IPS-15b (cell line): ENCODE data around the gene KCNA4.
A peak's percentile ranks its signal among the peaks of the same experiment; 100 is the strongest.

Experiments used
- H3K27me3 ChIP-seq: one replicate; pipeline ENCODE4 v1.6.1; 2013; ENCODE audit warnings: low read length; ENCODE audit not compliant: control insufficient read depth, insufficient read depth
- H3K36me3 ChIP-seq: one replicate; pipeline ENCODE4 v1.6.1; 2013; ENCODE audit warnings: low read length; ENCODE audit not compliant: control insufficient read depth, insufficient read depth
- H3K4me1 ChIP-seq: one replicate; pipeline ENCODE4 v1.6.1; 2013; ENCODE audit warnings: mild to moderate bottlenecking, low read length; ENCODE audit not compliant: control insufficient read depth, insufficient read depth
- H3K4me3 ChIP-seq: one replicate; pipeline ENCODE4 v1.5.1; 2013; ENCODE audit warnings: low read depth, low read length
- H3K9ac ChIP-seq: one replicate; pipeline ENCODE4 v1.6.1; 2013; ENCODE audit warnings: low read depth, mild to moderate bottlenecking, low read length
- H3K9me3 ChIP-seq: one replicate; pipeline ENCODE4 v1.6.1; 2013; ENCODE audit warnings: mild to moderate bottlenecking, low read length; ENCODE audit not compliant: control insufficient read depth, insufficient read depth

The KCNA4 gene

DNA sequence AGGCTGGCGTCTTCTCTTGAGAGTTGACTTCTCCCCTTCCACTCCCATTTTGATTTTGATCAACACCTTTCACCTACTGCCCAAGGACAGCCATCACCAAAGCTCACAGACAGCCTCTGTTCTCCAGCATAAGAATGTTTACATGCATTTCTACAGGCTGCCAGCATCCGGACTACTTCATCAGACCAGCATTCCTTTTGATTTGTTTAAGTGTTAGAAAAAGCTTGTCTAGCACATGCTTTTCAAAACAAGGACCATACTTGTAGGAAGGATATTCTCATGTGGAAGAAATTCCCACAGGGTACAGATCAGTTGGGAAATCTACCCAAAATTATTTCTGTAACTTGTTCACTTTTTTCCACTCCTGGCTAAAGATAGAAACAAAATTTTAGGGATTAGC, 6.2 kb upstream of the KCNA4 start:
- H3K4me3 ChIP-seq: no peak overlapping the region
- H3K9me3 ChIP-seq: no peaks in the 10 kb centered on the region
- no peak overlapping the region for H3K9ac ChIP-seq
- H3K36me3 ChIP-seq: no peaks in the 10 kb centered on the region
- peaks cover 5% of the 10 kb centered on the region for H3K4me1 ChIP-seq
- peaks cover 96% of the 10 kb centered on the region for H3K27me3 ChIP-seq

DNA sequence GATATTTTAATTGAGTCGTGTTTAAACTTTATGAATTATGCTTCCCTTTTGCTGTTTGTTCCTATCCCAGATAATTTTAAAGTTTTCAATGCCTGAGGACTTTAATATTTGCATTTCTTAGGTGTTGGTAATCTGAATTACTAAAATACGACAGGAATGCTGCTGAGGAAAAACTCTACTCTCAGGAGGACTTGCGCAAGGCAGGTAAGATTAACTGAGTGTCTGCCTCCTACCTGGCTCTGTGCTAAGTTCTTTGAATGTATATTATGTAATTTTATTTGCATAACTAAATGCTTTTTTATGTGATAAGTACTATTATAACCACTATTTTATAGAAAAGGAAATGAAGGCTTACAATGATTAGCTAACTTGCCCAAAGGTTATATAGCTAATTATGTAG, 2.7 kb upstream of the KCNA4 start:
- Histone ChIP-seq H3K4me3 (no peak overlapping the region), H3K36me3 (no peaks in the 10 kb centered on the region), H3K9me3 (no peaks in the 10 kb centered on the region), H3K9ac (no peak overlapping the region), H3K27me3 (peaks cover 99% of the 10 kb centered on the region), H3K4me1 (peaks cover 2% of the 10 kb centered on the region)

DNA sequence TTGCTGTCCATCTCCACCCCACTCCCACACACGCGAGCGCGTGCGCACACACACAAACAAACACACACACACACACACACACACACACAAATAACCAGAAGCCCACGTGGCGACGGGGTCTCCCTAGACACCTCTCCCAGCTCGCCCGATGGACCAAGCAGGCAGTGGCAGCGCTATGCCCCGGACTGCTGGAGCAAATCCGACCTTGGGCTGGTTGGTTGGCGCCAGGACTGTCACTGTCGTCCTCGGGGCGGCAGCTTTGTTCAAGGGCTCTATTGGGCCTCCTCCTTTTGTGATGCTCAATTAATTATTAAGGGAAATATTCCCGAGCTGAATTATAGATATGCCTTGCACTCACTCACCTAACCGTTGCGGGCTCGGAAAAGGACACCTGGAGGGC, 1.7 kb upstream of the KCNA4 start:
- Histone ChIP-seq H3K4me1 (peaks cover 2% of the 10 kb centered on the region), H3K27me3 (peaks cover 99% of the 10 kb centered on the region), H3K9me3 (no peaks in the 10 kb centered on the region), H3K4me3 (peak overlapping the region; percentile 18), H3K36me3 (no peaks in the 10 kb centered on the region), H3K9ac (no peak overlapping the region)

DNA sequence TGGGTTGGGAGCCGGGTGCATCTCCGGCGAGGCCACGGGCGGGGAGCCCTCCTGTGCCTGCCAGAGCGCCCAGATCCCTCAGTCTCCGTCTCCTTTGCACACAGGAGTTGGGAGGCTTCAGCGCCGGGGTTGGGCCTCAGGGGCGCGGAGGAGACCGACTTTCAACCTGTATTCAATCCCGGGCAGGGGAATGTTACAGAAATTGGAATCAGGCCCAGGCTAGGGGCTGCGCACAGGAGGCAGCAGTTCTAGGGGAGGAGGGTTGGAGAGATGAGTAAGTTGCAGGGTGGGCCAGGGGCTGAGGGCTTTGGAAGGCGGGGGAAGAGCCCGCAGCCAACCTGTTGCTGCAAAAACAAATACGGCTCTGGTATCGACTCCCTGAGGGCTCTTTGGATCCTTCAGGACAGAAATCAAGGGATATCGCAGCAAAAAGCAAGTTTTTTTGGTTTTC, 640 bp upstream of the KCNA4 start:
- H3K4me3 ChIP-seq: peak overlapping the region; percentile 53
- H3K27me3 ChIP-seq: peaks cover 98% of the 10 kb centered on the region
- H3K4me1 ChIP-seq: peaks cover 2% of the 10 kb centered on the region
- H3K9ac ChIP-seq: no peak overlapping the region
- H3K36me3 ChIP-seq: no peaks in the 10 kb centered on the region
- H3K9me3 ChIP-seq: no peaks in the 10 kb centered on the region

DNA sequence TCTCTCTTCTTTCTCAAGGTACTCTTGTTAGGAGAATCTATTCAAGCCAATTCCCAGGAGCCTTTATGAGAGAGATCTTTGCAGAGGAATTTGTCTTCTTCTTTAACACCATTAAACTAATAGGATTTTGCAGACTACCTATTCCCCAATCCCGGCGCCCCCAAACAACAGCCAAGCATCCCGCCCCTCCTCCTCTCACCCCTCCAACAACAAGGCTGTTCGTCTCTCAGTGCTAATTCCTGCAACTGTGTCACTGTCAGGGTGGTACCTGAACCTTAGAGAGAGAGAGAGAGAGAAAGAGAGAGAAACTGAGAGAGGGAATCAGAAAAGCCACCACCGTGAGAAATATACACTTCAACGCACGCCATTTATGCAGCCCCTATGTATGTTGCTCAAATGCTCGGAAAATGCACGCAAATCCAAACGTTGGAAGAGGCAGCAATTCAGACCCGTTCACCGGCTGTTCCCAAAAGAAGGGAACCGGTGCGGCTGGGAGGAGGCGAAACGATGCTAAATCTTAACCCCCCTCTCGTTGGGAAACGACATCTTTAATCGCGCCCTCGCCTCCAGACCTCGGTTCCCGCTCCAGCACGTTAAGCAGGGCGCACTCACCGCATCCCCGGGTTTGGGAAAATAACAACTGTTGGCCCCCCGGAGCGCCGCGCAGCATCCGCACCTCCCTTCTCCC, 961 bp downstream of the KCNA4 start:
- H3K27me3 ChIP-seq: peaks cover 94% of the 10 kb centered on the region
- H3K4me1 ChIP-seq: peaks cover 2% of the 10 kb centered on the region
- H3K9ac ChIP-seq: no peak overlapping the region
- H3K36me3 ChIP-seq: no peaks in the 10 kb centered on the region
- H3K9me3 ChIP-seq: no peaks in the 10 kb centered on the region
- peak overlapping the region; percentile 53 for H3K4me3 ChIP-seq

DNA sequence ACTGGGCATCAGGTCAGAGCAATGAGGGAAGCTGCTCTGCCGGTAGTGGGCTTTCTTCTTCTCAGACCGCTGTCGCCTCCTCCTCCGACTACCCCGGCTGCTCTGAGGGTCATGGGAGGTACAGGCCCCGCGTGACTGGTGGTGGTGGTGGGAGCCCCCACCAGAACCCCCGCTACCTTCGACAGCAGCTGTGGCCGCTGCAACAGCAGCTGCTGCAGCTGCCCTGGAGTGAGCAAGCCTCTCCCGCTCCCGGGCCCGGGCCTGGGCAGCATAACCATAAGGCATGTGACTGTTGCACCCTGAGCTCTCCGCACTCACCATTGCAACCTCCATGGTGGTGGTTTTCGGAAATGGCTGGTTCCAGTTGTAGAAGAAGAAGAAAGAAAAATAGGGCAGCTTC, 4.5 kb downstream of the KCNA4 start:
- Histone ChIP-seq H3K27me3 (peaks cover 76% of the 10 kb centered on the region), H3K36me3 (no peaks in the 10 kb centered on the region), H3K4me1 (peaks cover 2% of the 10 kb centered on the region), H3K9me3 (no peaks in the 10 kb centered on the region), H3K4me3 (no peak overlapping the region), H3K9ac (no peak overlapping the region)

DNA sequence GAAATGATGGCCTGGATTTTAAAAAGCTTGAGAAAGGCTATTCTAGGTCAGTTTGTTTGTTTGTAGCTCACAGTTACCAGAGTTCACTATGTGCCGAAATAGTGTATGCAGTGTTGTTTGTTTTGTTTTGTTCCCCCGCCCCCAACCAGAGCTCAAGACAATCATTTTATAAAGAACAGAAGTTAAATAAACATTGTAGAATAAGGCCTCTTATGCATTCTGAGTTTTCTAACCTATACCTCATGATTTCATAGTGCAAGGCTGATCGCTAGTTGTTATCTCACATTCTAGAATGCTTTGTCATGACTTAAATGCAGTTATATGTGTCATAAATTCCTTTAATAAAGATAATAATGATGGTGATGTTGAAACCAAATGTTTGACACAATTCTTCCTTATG, 7.8 kb downstream of the KCNA4 start:
- Histone ChIP-seq H3K36me3 (no peaks in the 10 kb centered on the region), H3K4me1 (no peaks in the 10 kb centered on the region), H3K9me3 (no peaks in the 10 kb centered on the region), H3K9ac (no peak overlapping the region), H3K4me3 (no peak overlapping the region), H3K27me3 (peaks cover 47% of the 10 kb centered on the region)

DNA sequence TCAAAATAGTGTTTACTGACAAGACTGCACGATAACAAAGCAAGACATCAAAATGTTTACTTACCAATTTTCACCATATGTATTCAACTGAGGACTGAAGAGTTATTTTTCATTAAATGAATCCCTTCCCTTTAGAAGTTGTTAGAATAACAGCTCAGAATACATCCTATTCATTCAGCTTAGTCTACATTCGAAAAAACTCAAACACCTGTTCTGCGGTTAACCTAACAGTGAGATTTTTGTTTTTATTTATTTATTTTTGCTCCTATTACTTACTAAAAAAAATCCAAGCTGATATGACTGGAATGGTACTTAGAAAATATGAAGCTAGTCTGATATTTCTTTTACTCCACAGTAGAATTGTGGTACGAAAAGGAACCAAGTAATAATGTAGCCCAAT, 10.0 kb downstream of the KCNA4 start:
- no peaks in the 10 kb centered on the region for H3K4me1 ChIP-seq
- H3K27me3 ChIP-seq: peaks cover 32% of the 10 kb centered on the region
- H3K36me3 ChIP-seq: no peaks in the 10 kb centered on the region
- H3K4me3 ChIP-seq: no peak overlapping the region
- H3K9me3 ChIP-seq: no peaks in the 10 kb centered on the region
- no peak overlapping the region for H3K9ac ChIP-seq

DNA sequence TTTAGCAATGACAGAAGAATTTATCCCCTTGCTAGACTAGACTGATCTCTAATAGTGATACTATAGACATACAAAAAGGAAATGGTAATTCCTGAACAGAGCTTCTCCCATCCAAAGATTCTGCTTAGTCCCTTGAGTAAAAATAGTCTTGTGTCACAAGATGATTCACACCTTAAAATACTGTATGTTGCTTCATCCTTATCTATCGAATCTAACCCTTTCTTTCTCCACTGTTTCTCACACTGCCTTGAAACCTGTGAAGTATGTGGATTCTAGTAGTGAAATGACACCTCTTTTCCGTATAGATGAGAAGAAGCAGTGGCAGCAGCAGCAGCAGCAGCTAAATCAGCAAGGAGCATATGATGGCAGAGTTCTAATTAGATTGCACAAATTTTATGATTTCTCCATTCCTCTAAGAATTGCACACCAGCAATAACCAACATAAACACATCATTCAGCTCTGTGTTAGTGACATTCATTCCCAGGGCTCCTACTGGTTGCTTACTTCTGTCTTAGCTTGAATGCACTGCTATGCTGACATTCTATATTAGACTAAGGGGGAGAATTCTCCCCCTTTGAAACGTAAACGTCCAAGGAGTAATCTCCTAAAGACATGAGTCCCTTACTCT, 14.6 kb downstream of the KCNA4 start:
- Histone ChIP-seq H3K9me3 (no peaks in the 10 kb centered on the region), H3K36me3 (no peaks in the 10 kb centered on the region), H3K4me3 (no peak overlapping the region), H3K27me3 (peaks cover 10% of the 10 kb centered on the region), H3K9ac (no peak overlapping the region), H3K4me1 (no peaks in the 10 kb centered on the region)

DNA sequence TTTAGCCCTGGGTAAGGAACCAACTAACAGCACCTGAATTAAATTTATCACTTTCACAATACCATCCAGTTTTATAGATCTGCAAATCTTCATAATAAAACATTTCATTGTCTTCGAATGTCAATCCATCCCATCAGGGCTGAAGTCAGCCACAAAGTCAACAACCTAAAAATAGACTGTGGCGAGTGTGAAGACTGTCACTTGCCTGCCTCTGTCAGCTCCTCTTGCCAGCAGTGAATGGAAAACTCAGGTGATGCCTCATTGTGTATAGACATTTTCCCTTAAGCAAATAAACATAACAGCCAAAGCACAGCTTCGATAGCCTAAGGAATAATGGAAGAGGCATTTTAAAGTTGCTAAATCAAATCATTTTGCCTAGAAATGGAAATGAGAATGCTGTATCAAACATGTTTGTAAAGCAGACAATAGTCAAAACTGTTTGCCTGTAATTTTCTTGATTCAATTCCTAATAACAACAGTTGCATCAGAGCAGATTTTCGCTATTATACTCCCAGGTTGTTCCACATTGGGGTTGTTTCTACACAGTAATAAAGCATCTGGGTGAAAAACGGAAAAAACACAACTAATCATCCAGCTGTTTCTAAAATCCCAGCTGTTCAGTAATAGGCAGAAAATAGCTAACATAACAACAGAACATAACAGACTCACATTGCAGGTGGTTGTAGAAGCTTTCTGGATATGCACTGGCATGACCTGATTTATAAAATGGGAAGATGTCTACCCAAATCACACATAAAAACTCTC, 15.7 kb downstream of the KCNA4 start:
- H3K4me3 ChIP-seq: no peak overlapping the region
- no peaks in the 10 kb centered on the region for H3K9me3 ChIP-seq
- peaks cover 7% of the 10 kb centered on the region for H3K27me3 ChIP-seq
- H3K36me3 ChIP-seq: no peaks in the 10 kb centered on the region
- H3K4me1 ChIP-seq: no peaks in the 10 kb centered on the region
- no peak overlapping the region for H3K9ac ChIP-seq

DNA sequence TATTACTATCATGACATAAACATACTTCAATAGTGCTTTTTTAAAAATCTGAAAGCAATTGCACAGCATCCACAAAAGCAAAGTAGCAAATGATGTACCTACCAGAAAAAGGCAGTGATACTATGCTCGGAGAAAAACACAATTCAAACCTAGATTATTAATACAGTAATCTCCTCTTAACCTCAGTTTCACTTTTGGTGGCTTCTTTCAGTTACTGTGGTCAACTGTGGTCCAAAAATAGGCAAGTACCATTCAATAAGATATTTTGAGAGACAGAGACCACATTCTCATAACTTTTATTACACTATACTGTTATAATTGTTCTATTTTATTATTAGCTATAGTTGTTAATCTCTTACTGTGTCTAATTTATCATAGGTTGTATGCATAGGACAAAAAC, 20.8 kb downstream of the KCNA4 start:
- Histone ChIP-seq H3K36me3 (no peaks in the 10 kb centered on the region), H3K9me3 (no peaks in the 10 kb centered on the region), H3K27me3 (no peaks in the 10 kb centered on the region), H3K9ac (no peak overlapping the region), H3K4me3 (no peak overlapping the region), H3K4me1 (no peaks in the 10 kb centered on the region)
